ENCODE results near the gene LIMD2.

LIMD2 gene

GRCh38 chr17:63658366-63658765 is 41.6 kb downstream of the LIMD2 start:
- TF ChIP-seq CTCF (IDR thresholded peaks at IDR 0.05; ENCODE audit: extremely low read depth, missing control alignments), result no peak
- DNase-seq (ENCODE audit: low spot score), result no peak

- DNase-seq (ENCODE audit: low spot score), result no peak
- no peak for TF ChIP-seq CTCF (IDR thresholded peaks at IDR 0.05; ENCODE audit: extremely low read depth, missing control alignments)
Measured at GRCh38 chr17:63657786-63658185, 42.1 kb downstream of the LIMD2 start.

- TF ChIP-seq CTCF (IDR thresholded peaks at IDR 0.05; ENCODE audit: extremely low read depth, missing control alignments), result no peak
- no peak for DNase-seq (ENCODE audit: low spot score)
Measured at GRCh38 chr17:63653050-63653449, 46.9 kb downstream of the LIMD2 start.

- DNase-seq (ENCODE audit: low spot score), result no peak
- TF ChIP-seq CTCF (IDR thresholded peaks at IDR 0.05; ENCODE audit: extremely low read depth, missing control alignments), result no peak
Measured at GRCh38 chr17:63652106-63652505, 47.8 kb downstream of the LIMD2 start.

GRCh38 chr17:63649813-63650212 is 50.1 kb downstream of the LIMD2 start:
- no peak for TF ChIP-seq CTCF (IDR thresholded peaks at IDR 0.05; ENCODE audit: extremely low read depth, missing control alignments)
- DNase-seq (ENCODE audit: low spot score), result no peak

GRCh38 chr17:63647936-63648335 is 52.0 kb downstream of the LIMD2 start:
- no peak for DNase-seq (ENCODE audit: low spot score)
- TF ChIP-seq CTCF (IDR thresholded peaks at IDR 0.05; ENCODE audit: extremely low read depth, missing control alignments), result no peak

- no peak for TF ChIP-seq CTCF (IDR thresholded peaks at IDR 0.05; ENCODE audit: extremely low read depth, missing control alignments)
- DNase-seq (ENCODE audit: low spot score), result no peak
Measured at GRCh38 chr17:63647065-63647725, 52.7 kb downstream of the LIMD2 start.

All from GM20000 (cell line).